ENCODE measurements around the gene SGPL1.
A peak's percentile ranks its signal among the peaks of the same experiment; 100 is the strongest.
"Not testable (repeated sequence)": the region's sequence is repeated elsewhere in the genome, so short reads cannot be mapped to it uniquely, and the experiment has no call there.

SGPL1 gene

DNA sequence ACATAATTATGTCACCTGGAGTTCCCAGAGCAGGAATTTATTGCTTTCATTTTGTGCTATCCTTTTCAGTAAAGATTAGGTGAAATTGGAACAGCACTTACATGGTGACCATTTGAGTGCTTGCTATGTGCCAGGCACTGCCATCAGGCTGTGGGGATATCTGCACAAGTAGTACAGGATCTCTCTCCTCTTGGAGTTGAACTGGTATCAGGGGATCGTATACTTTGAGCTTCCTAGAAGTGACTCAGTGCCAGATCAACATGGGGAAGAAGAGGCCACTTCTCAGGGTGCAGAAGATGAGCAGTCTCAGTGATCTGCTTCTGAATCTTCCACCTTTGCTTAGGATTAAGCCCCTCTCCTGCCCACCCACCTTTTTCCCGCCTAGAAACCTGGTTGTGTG lies 29.5 kb downstream of the SGPL1 start:
- no peak for DNase-seq

DNA sequence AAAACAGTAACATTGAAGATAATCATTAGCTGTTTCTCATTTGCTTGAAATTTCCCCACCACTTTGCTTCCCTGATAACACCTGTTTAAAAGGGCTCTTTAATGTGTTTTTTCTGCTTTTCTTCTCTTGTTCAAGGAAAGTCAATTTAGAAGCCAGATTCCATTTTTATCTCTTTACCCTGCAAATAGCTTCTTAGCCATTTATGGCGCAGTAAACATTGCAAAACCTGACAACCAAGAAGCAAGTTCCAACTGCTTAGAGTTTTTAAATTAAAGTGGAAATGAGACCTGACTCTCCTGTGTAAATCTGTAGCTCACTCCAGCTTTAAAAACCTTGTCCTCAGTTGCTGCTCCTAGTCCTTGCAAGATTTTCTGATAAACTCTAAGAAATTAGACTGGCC lies 30.1 kb downstream of the SGPL1 start:
- DNase-seq, result no peak

DNA sequence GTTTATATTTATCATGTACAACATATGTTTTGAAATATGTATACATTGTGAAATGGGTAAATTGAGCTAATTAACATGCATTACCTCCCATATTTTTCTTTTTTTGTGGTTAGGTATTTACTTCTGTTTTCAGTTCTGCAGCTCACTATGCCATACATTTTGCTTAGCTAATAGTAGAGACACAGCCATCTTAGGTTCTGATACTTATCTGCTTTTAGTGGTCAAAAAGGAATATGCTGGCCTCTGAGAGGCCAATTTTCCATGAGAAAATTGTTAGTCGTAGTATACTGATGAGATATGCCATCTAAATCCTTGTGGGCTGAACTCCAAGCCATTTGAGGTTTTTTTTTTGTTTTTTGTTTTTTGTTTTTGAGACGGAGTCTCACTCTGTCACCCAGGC lies 31.0 kb downstream of the SGPL1 start:
- no peak for DNase-seq

DNA sequence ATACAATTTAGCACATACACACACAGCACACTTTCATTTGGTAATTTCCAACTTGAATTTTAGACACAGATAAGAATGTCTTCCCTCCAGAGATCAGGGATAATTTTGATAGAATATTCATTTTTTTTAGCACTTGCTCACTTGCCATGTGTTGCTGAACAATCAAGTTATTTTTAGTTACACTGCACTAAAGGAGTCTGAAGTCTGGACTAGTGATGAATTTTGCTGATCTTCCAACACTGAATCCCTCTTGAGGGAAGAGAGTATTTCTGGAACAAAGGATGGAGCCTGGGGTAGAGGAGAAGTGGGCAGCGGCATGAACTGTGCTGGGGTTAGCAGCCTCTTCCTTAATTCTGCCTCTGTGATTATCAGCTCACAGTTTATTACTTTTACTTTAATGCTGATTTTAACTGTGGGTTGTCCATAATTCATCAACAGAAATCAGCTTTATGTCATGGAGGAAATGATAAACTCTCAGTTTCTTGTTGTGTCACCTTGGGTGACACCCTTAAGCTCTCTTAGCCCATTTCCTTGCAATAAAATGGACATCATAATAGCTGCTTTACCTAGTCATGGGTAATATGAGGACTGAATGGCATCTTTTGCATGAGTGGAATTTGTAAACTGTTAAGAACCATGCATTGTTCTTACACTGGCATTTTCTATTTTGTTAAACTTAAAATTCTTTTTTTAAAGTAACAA lies 32.1 kb downstream of the SGPL1 start:
- DNase-seq, result peak; percentile 50

DNA sequence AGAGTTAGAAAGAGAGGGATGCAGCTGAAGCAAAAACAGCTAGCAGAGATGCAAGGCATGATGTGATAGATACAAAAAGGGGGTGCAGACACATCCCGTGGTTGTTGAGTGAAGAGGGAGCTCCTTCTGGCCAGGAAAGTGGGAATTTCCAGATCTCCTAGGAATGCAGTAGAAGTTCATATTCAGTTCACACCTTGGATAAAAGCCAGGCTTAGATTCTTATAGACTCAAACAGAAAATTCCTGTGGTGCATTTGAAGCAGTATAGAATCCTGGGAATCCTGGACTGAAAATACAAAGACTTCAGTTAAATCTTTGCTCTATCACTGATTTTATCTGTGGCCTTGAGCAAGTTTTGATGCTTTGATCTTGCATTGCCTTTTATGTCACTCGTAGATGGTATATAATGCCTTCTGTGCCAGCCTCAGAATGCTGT lies 33.9 kb downstream of the SGPL1 start:
- no peak for DNase-seq

DNA sequence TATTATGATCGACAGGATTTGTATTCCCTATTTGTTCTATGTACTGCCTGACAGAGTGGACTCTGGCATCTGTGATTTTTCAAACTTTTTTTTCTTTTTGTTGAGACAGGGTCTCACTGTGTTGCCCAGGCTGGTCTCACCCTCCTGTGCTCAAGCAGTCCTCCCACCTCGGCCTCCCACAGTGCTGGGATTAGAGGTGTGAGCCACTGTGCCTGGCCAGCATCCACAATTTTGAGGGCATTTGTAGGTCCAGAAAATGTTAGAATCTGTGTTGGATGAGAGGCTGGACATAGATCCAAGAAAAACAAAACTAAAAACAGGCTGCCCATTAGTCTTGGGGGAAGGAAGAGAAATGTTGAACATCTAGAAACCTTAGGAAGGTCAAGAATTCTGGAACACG lies 34.3 kb downstream of the SGPL1 start:
- DNase-seq, result no peak

DNA sequence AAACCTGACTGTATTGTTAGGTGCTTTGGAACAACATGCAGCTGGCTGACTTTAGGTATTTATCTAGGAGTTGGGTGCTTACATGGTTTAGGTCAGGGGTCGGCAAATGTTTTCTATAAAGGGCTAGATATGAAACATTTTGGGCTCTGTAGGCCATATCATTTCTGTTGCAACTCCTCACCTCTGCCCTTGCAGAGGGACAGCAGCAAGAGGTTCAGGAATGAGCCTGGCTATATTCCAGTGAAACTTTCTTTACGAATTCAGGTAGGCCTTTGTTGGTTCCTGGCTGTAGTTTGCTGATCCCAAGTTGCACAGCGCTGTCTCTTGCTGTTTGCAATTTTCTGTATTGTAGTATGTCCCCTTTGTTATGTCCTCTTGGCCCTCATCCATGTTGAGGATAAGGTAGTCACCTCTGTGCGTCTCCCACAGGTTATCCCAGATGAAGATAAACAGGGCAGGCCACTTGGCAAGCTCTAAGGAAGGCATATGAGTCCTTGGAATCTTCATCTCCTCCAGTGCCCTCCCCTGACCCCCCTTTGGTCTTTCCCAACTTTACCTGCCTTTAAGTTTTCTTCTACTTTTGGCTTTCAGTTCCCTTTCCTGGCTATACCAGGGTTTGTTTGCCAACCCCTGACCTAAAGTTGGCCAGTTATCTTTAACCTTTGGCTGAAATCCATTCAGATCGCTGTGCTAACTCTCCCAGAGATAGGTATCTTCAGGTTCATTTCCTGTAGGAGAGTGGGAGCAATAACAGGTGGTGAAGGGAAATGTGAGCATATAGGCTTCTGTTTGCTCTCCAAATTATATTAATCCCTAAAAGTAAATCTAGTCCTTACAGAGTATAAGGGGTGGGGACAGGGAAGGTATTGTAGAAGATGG lies 36.1 kb downstream of the SGPL1 start:
- DNase-seq, result no peak

DNA sequence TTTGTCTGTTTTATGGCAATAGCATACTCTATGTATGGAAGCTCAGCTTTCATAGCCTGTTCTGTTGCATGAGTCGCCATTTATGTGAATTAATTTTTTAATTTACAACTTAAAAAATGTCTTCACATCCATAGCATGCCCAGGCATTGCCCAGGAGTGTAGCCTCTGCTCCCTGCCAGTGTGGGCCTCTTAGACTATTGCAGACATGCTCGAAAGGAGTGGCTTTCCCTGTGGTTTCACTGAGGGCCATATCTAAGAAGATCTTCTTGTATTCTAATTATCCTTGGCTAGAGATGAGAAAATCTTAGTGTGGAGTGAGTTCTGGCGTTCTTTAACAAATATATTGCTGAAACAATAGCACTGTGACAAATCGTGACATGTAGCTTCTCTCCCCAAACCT lies 37.3 kb downstream of the SGPL1 start:
- DNase-seq, result no peak

DNA sequence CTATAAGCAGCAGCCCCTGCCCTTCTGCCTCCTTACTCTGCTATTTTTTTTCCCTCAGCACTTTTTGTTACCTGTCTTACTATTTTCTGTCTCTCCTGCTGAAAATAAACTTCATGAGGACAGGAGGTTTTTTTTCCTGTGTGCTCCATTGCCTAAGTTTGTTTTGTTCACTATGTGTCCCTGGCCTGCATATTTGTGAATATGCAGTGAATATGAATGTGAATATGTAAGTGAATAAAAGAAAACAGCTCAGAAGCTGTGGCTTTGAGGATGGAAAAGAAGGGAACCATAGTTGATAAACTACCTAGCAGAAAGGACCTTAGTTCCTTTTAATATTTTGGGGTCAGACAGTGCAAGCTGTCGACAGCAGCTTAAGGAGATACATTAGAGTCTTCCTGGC lies 37.7 kb downstream of the SGPL1 start:
- DNase-seq, result no peak

DNA sequence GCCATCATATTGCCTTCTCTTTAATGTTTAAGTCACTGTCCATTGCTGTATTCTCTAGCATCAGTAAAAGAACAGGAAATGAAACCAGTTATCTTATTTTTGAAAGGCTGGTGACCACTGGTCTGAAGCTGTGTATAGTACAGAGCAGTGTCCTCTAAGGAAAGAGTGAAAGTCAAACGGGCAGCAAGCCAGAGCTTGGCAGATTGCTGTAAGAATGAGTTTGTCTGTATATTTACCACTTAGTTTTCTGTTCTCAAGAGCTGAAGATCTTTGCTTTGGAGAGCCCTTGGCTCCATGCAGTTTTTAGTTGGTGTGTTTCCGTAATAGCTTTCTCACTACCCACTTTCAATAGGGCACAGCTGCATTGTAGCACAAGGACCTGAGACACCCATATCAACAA lies 40.7 kb downstream of the SGPL1 start:
- peak; percentile 63 for DNase-seq

DNA sequence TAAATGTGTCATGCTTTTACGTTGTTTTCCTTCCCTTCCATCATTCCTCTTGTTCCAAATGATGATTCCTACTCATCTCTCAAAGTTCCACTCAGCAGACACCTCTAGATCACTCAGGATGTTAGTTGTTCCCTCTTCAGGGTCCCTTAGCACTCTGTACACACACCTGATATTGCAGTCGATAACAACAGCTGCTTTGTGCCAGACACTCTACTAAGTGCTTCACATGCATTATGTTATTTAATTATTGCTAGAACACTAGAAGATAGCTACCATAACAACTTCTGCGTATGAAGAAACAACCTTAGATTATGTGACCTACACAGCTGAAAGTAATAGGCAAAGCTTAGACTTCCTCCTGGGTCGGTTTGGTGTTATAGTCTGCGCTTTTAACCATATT lies 43.0 kb downstream of the SGPL1 start:
- DNase-seq, result no peak

DNA sequence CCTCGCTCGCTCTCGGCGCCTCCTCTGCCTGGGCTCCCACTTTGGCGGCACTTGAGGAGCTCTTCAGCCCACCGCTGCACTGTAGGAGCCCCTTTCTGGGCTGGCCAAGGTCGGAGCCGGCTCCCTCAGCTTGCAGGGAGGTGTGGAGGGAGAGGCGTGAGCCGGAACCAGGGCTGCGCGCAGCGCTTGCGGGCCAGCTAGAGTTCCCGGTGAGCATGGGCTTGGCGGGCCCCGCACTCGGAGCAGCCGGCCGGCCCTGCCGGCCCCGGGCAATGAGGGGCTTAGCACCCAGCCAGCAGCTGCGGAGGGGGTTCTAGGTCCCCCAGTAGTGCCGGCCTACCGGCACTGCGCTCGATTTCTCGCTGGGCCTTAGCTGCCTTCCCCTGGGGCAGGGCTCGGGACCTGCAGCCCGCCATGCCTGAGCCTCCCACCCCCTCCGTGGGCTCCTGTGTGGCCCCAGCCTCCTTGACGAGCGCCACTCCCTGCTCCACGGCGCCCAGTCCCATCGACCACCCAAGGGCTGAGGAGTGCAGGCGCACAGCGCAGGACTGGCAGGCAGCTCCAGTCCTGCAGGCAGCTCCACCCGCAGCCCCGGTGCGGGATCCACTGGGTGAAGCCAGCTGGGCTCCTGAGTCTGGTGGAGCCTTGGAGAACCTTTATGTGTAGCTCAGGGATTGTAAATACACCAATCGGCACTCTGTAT lies 45.9 kb downstream of the SGPL1 start:
- DNase-seq, result not testable (repeated sequence)

DNA sequence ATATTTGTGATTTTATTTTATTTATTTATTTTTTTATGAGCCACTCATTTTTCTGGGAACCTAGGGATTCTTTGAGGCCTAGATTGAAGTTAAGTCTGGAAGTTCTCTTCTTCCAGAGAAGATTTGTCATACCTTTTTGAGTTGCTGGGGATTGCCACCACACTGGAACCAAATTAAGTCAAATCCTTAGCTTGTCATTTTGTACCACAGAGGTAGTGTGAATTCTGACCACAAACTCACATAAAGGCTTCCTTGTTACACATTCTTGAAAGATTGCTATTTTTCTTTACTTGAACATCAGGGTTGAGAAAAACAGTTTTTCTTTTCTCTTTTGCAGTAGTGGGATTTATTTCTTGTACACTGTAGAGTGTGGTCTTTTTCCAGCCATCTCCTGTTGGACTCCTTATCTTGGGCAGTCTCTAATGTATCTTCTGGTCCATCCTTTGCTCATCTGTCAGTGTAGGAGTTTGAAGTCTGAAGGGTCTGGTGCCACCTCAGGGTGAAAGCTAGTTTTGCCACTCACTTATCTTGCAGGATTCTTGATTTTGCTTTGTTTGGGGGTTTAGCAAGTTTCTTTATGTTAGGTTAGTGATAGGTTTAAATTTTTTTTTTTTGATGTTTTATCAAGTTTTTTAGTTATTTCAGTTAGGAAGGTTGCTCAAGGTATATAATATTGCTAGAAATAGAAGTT lies 47.9 kb downstream of the SGPL1 start:
- DNase-seq, result no peak

DNA sequence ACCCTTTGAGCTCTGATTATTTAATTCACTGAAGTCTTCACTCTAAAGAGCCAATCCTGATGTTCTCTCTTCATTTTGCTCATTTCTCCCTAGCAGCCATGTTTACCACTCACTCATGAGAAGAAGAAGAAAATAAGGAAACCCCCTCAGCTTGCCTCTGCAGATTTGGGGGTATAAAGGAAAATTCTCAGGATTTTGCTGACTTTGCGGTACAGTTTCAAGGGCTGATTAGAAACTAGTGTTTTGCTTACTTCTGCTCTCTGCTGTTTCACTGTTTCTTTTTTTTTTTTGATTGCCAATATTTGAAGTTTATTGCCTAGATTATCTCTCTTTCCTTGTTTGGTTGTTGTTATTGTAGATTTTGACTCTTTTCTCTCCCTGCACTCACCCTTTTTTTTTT lies 49.2 kb downstream of the SGPL1 start:
- no peak for DNase-seq

DNA sequence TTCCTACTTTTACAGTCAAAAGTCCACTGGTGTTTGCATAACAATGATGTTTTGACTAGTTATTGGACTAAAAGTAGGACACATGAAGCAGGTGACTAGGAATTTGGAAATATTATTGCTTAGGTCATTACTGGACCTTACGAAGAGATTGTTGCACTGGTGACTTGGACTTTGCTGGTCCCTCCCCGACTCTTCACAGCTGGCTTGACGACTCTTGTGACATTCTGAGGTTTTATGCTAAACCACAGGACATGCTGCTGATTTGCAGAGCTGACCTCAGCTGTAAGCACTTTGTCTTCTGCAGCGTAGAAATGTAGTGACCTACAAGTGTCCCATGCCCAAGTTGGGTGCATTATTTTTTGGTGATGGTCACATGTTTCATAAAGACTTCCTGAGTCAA lies 50.7 kb downstream of the SGPL1 start:
- peak; percentile 89 for DNase-seq

DNA sequence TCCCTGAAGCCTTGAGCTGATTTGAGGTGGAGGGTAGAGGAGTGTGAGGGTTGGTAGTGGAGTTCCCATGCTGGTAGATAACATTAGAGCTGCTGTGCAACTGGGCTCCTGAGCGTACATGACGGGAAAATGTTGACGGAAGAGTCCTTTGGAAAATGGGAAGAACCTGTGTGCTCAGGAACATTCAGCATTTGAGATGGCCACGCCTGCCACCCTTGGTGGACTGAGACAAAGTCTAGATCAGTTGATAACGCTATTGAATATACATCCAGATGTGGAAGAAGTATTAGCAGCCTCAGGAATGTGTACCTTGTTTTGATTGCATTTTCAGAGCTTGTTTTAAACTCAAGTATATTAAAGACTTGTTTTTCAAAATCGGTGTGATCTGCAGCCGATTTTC lies 56.5 kb downstream of the SGPL1 start:
- no peak for DNase-seq

DNA sequence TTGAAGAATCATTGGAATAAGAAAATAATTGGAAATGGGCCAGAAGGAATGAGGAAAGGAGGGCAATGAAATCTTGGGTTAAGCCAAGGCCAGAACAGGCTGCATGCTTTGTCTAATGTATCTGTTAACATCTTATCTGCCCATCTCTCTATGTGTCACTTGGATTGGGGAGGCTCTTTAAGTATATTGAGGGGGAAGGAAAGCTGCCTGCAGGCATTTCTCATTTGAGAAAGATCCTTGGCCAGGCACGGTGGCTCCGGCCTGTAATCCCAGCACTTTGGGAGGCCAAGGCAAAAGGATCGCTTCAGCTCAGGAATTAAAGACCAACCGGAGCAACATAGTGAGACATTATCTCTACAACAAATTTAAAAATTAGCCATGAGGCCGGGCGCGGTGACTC lies 58.3 kb downstream of the SGPL1 start:
- no peak for DNase-seq

DNA sequence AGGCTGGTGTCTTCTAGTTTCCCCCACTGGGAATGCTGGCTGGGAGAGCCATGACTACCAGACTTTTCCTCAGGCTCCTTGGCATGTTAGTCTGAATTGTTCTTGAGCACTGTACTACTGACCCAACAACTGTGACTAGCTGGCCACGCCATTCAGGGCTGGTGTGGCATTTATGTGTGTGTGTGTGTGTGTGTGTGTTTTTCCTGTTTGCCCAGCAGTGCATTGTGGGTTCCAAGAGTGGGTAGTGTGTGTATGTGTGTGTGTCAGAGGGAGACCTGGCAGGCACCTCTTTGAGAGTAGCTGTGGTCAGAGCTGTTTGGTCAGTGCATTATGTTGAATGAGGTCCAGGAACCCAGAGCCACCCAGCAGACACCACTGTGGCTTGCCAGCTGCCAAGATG lies 63.5 kb downstream of the SGPL1 start:
- DNase-seq, result no peak

DNA sequence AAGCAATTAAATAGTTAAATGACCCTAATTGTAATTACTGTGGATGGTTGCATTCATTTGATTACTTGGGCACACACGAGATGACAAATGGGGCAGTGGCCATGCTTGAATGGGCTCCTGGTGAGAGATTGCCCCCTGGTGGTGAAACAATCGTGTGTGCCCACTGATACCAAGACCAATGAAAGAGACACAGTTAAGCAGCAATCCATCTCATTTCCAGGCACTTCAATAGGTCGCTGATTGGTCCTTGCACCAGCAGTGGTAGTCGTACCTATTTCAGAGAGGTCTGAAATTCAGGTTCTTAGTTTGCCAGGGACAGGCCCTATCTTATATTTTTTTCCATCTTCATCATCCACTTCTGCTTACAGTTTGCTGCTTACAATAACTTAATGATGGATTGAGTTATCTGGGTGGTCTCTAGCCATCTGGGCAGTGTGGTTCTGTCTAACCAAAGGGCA lies 64.4 kb downstream of the SGPL1 start:
- DNase-seq, result peak; percentile 89

DNA sequence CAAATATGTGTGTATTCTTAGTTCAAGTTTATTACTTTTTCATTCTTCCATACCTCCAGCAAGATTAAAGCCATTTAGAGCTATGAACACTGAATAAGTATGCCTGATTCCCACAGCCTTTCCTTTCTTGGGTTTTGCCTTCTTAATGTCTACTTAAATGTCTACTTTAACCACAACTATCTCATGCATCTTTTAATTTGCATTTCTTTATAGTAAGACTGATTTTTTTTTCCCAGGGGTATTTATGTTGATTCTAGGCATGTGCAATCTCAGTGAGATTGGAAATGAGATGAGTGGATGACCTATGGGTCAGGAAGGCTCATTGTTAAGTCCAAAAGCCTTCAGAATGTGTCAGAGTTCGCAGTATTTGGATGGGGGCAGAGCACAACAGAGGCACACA lies 69.0 kb downstream of the SGPL1 start:
- DNase-seq, result no peak

DNA sequence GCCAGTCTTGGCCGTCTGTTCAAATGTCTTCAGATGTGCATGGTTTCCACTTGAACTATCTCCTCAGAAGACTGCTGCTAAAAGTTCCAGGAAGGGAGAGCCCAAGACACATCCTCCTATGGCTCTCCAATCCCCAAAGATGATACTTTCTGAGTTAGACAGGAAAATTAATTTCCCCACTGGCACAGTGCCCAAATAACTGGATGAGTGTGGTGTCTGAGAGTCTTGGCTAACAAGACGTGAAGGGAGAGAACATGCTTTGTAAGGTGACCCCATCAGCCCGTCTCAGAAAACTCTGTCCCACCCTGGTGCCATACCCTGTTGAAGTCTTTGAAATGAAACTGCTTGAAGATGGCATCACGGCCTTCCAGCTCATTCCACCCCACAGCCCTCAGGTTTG lies 69.7 kb downstream of the SGPL1 start:
- no peak for DNase-seq

DNA sequence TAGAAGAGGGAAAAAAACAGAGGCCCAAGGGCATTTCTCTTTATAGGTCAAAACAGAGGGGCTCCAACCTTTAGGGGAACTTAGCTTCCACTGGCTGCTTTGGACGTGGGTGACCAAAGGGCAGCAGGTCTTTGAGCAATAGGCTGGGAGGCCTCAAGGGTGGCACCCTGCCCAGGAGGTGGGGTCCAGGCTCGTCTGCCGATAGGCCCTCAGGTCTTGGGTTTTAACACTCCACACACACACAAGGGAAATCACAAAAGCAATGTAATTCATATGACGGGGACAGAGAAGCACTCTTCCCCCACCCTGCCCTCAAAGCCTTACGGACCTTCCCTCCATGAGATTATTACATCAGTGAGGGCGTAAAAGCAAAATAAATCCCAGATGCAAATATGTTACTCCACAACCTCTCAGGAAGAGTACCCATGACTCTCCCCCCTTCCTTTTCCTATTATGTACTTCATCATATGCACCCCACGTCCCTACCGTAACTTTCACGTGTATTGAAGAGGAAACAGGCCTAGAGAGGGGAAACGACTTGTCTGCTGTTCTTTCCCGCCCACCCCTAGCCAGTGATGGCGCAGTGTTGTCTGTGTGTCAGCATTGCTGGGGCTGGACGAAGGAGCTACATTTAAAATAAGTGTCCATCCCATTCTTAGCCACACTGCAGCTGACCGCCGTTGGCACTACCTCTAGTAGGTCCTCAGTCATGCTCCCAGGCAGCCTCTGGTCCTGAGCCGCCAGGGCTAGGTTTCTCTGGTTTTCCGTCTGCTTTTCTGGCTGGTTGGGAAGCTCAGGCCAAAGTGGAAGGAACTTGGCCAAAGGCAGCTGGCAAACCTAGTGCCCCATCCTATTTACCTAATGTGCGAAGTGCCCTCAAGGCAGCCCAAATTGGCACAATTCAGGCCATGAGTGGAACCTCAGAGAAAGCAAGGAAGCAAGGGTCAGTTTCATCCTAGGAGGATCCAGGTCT lies 70.5 kb downstream of the SGPL1 start:
- DNase-seq, result peak; percentile 85

All from suppressor macrophage treated with lipopolysaccharide for 4 hours (primary cell).